NCI-H82 (cell line): ENCODE measurements around the gene SCN3B.

Experiments used
- DNase-seq: peaks from one replicate; lab custom pipeline; 2025; lab: John Stamatoyannopoulos, UW

The SCN3B gene

GRCh38 chr11:123653827-123654565 is 428 bp downstream of the SCN3B start:
- DNase-seq, result peak; percentile 79

- no peak for DNase-seq
Observed at GRCh38 chr11:123653483-123653826, 969 bp downstream of the SCN3B start.

GRCh38 chr11:123652599-123652998 is 1.8 kb downstream of the SCN3B start:
- no peak for DNase-seq

DNA sequence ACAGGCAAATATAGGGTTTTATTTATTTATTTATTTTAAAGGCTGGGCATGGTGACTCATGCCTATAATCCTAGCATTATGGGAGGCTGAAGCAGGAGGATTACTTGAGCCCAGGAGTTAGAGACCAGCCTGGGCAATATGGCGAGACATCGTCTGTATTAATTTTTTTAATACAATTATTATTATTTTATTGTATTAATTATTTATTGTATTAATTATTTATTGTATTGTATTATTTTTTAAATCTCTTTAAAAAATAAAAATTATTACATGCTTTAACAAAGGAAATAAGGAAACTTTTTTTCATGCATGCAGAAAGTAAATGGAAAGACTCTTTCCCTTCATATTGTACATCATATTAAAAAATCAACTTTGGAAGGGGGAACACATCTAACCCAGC is 3.5 kb downstream of the SCN3B start:
- no peak for DNase-seq

DNA sequence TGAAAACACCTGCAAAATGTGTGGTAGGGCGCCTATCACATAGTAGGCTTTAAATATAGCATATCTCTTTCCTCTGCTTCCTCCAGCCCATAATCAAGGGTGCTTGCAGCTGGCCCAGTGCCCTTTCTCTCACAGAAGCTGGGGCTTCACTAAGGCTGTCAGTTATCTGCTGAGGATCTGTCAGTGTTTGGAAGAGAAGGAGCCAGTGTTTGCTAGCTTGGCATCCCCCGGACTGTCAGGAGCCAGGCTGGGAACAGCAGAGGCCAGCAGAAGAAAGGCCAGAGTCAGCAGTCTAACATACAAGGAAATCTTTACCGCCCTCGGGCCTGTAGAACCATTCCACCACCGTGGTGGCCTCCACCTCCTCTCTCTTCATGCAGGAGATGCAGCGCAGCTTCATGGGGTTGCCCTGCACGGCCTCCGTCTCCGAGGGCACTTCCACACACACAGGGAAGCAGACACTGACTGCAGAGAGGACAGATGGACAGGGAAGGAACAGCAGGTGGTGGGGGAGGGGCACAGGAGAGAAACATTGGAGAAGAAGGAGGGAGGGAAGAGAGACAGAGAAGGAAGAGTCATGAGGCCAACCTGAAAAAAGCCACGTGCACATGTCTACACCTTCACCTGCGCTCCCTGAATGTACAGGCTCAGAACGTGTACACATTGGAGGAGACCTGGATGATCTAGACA is 9.0 kb downstream of the SCN3B start:
- DNase-seq, result peak; percentile 86

DNA sequence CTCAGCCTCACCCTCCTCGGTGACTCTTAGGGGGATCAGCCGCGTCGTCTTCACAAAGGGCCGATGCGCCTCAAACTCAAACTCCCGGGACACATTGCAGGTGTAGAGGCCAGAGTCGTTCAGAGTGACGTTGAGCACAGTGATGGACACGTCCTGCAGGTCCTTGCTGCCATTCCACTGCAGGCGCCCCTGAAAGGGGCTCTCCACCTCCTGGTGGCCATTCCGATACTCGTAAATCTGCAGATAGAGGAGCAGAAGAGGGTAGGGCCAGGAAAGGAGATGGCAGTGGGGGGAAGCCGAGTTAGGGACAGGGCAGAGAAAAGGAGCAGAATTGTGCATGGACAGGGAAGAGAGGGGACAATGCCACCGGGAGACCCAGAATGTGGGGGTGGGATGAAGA is 12.0 kb downstream of the SCN3B start:
- no peak for DNase-seq

- DNase-seq, result no peak
Observed at GRCh38 chr11:123641495-123641840, 13.0 kb downstream of the SCN3B start.

GRCh38 chr11:123640677-123641494 is 13.5 kb downstream of the SCN3B start:
- DNase-seq, result peak; percentile 66

- no peak for DNase-seq
Observed at GRCh38 chr11:123640029-123640428, 14.4 kb downstream of the SCN3B start.

- peak; percentile 89 for DNase-seq
Observed at GRCh38 chr11:123630126-123630608, 24.3 kb downstream of the SCN3B start.

GRCh38 chr11:123628936-123629683 is 25.3 kb downstream of the SCN3B start:
- peak; percentile 6 for DNase-seq

GRCh38 chr11:123624974-123625373 is 29.4 kb downstream of the SCN3B start:
- no peak for DNase-seq

DNA sequence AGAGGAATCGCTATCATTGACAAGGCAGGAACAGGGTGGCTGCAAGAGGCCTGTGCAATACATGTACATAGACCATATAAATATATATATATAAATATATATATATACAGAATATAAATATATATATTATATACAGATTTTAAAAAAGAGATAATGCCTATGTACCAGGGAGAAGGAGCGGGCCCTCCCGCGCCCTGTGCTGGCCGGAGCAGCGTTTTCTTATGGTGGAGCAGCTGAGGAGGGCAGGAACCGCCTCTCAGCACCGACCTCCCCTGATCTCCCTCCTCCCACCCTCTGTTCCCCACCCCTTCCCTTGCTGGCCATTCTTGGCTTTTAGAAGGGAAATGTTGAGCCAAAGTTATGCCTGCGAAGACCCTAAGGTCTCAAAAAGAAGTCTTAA is 31.8 kb downstream of the SCN3B start:
- no peak for DNase-seq

- DNase-seq, result no peak
Observed at GRCh38 chr11:123616505-123617198, 37.8 kb downstream of the SCN3B start.

DNA sequence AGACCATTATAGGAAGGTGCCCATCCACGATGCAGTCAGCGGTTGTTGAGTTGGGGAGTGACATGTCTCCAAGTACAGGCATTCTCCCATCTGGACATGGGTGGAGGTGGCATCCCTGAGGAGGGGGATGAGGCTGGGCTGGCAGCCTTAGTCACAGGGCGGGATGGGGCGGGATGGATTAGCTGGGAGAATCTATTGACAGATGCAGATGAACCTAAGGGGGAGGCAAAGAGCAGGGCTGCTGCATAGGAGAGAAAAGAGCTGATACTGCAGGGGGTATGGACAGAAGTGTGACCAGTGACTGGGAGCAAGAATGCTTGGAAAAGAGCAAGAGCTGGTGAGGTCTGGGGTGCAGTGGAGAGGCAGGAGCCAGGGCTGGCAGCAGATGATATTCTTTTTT is 42.7 kb downstream of the SCN3B start:
- peak; percentile 51 for DNase-seq

GRCh38 chr11:123608945-123609344 is 45.5 kb downstream of the SCN3B start:
- no peak for DNase-seq

DNA sequence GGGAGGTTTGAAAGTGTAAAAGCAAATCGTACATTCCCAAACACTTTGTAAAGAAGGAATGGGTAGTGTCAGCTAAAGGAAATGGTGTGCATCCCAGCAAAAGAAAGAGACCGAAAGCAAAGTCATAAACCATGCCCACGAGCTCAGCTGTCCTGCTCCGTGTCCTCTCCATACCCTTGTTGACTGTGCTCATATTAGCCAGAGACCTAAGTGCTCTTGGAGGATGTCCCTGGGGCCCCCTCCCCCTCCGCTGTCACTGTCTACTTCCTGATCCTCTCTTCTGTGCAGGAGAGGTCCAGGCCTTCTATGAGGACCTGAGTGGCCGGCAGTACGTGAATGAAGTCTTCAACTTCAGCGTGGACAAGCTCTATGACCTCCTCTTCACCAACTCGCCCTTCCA is 46.1 kb downstream of the SCN3B start:
- no peak for DNase-seq

DNA sequence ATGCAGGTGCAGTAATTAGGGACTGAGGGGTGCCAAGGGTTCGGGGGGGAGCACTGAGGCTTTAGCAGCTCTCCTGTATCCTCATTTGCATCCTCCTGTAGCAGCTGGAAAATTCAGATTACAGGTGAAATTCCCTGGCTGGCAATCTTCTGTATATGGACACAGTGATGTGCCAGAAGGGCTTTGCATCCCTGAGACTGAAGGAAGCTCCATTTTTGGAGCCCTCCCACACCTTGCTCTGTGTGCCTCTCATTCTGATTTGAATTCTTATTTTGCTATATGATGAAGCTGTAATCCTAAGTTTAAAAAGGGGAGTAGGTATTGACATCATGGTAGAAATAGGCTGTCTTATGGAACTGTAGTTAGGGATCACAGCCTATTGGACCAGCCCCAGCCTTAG is 46.6 kb downstream of the SCN3B start:
- no peak for DNase-seq

- no peak for DNase-seq
Observed at GRCh38 chr11:123603666-123604065, 50.8 kb downstream of the SCN3B start.

DNA sequence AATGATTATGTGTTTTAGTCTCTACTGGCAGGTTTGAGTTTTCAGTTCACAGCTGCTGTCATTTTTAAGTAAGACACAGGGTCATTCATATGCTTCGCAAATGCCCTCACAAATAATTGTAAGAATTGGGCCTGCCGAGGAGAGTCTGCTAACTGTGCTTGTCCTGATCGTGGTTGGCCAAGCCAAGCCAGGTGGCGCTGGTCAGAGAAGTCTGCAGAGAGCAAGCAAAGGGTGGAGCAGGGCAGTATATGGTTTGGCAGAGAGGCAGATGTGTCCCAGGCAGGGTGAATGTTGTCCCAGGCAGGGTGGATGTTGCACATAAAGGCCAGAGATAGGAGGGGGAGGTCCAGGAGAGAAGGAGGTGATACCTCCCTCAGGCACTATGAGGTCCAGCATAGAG is 52.7 kb downstream of the SCN3B start:
- no peak for DNase-seq

DNA sequence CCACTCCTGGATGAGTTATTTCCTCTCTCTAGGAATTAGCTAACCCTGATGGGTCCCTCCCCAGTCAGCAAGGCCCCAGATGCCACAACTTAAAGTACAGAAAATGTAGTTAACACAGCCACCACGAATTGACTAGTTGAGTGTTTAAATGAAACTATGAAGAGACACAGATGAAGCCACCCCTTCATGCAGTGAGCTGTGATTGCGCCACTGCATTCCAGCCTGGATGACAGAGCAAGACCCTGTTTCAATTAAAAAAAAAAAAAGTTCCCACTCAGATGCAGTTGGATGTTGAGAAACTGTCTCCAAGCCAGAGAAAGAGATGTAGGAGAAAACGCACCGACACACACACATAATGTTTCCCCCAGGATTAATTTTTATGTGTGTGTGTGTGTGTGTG is 53.3 kb downstream of the SCN3B start:
- no peak for DNase-seq

DNA sequence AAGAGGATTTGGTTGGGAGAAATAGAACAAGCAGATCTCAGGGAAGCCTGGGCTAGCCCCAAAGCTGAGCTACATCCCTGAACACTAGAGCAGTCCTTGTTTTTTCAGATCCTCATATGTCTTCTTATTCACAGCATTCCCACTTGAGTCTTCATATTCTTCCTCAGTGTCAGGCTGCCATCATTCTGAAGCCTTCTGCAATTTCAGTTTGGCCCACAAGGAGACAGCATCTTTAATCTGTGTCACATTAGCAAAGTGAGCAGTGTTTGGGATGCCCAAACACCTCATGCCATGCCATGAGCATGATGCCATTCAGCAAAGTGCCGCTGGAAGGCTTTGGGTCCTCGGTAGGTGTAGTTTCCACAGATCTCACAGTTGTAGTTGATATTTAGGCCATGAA is 56.6 kb downstream of the SCN3B start:
- no peak for DNase-seq
